HepG2 (cell line): Measurements from ENCODE around the gene APBB1IP. TPM values are rescaled to one million over a fixed set of nuclear protein-coding genes. Genes with fewer than 3 reads are reported as not detected.

Experiments
- ATAC-seq: fragments of 200-7000 bp; cut with Tn5 transposase; 3 replicates; pipeline ENCODE4 v1.9.1; 2020; ENCODE audit warnings: mild to moderate bottlenecking, moderate library complexity
- BruUV-seq: library from RNA; stranded (reverse); fragments of 400-500 nt; replicated peaks from 2 replicates; lab custom pipeline; 2021; lab: Mats Ljungman, UMichigan
- CTCF ChIA-PET: fragments of 300-600 bp; formaldehyde crosslinking; extraction: SDS; loops from one replicate; lab custom pipeline; 2021; ENCODE audit warnings: low total read pairs, inconsistent platforms, low intra/inter-chr PET ratio; lab: Yijun Ruan, JAX
- POLR2A ChIA-PET: fragments of 350-600 bp; sonication (Branson Sonifier 250); formaldehyde crosslinking; loops from one replicate; lab custom pipeline; 2020; ENCODE audit warnings: antibody characterized with exemption, inconsistent platforms; lab: Yijun Ruan, JAX
- DNase-seq: peaks from one replicate; pipeline ENCODE4 v3.0.0-alpha.2; 2015; ENCODE audit warnings: low spot score
- FAIRE-seq: peaks from 3 replicates; lab custom pipeline; 2011; peaks lifted over from hg19 to GRCh38; lab: Jason Lieb, UNC
- H2AFZ ChIP-seq: one replicate; pipeline ENCODE4 v1.6.1; 2011; ENCODE audit warnings: low read length, inconsistent platforms
- H3K27ac ChIP-seq: fragments of 300-600 bp; 3 replicates; pipeline ENCODE4 v1.8.0; 2011; ENCODE audit warnings: mixed run types, mild to moderate bottlenecking, mixed read lengths, low read length, inconsistent platforms; ENCODE audit not compliant: insufficient read depth; ENCODE audit errors: extremely low read length
- H3K27me3 ChIP-seq, 2 experiments: fragments of 200-600 bp in 1 of 2; 2 replicates in 1 of 2; 3 replicates in 1 of 2; pipeline versions ENCODE4 v1.6.0 to v1.8.0; 2011; ENCODE audit warnings: low read length in 2 of 2, mild to moderate bottlenecking in 2 of 2, moderate library complexity in 2 of 2, inconsistent platforms in 1 of 2; ENCODE audit not compliant: insufficient read depth in 2 of 2, control insufficient read depth in 1 of 2
- H3K36me3 ChIP-seq, 2 experiments: fragments of 200-600 bp in 1 of 2; replicated peaks in 1 of 2; 2 replicates in 1 of 2; 3 replicates in 1 of 2; pipeline versions ENCODE4 v1.5.1 to v1.8.0; 2011; ENCODE audit warnings: low read length in 2 of 2, inconsistent platforms in 1 of 2; ENCODE audit not compliant: insufficient read depth in 2 of 2, control insufficient read depth in 1 of 2
- H3K4me1 ChIP-seq: 2 replicates; pipeline ENCODE4 v1.5.1; 2012; ENCODE audit warnings: low read length, inconsistent platforms; ENCODE audit not compliant: insufficient read depth
- H3K4me2 ChIP-seq: 2 replicates; pipeline ENCODE4 v1.6.0; 2011; ENCODE audit warnings: low read depth, low read length, inconsistent platforms
- H3K4me3 ChIP-seq, 3 experiments: fragments of 200-600 bp in 1 of 3; sonication (generic), shearing (Covaris generic) in 1 of 3; replicated peaks in 1 of 3; 2 replicates each; pipeline ENCODE4 v1.5.1; 2011 to 2016; ENCODE audit warnings: low read length in 3 of 3, inconsistent platforms in 2 of 3, low read depth in 2 of 3, mild to moderate bottlenecking in 2 of 3, control low read depth in 1 of 3, mixed read lengths in 1 of 3; ENCODE audit not compliant: insufficient read depth in 1 of 3
- H3K79me2 ChIP-seq: one replicate; pipeline ENCODE4 v1.6.1; 2011; ENCODE audit warnings: low read length, inconsistent platforms; ENCODE audit not compliant: insufficient read depth
- H3K9ac ChIP-seq: 2 replicates; pipeline ENCODE4 v1.6.0; 2011; ENCODE audit warnings: mild to moderate bottlenecking, low read depth, low read length, inconsistent platforms; ENCODE audit not compliant: insufficient read depth
- H3K9me3 ChIP-seq: 2 replicates; pipeline ENCODE4 v1.5.1; 2012; ENCODE audit warnings: mild to moderate bottlenecking, low read length
- H4K20me1 ChIP-seq: 2 replicates; pipeline ENCODE4 v1.6.0; 2011; ENCODE audit warnings: inconsistent platforms, mild to moderate bottlenecking, low read length, moderate library complexity; ENCODE audit not compliant: insufficient read depth
- PLRG1 ChIP-seq: fragments of 450-650 bp; conservative IDR thresholded peaks from 2 replicates; pipeline ENCODE4 v1.6.1; 2016
- SOX5 ChIP-seq: IDR thresholded peaks from 2 replicates; pipeline ENCODE4 v1.6.1; 2016; ENCODE audit warnings: borderline replicate concordance
- SSRP1 ChIP-seq: IDR thresholded peaks from 2 replicates; pipeline ENCODE4 v1.6.1; 2016; ENCODE audit warnings: control low read depth
- ZHX1 ChIP-seq: sonication (generic); formaldehyde crosslinking; IDR thresholded peaks from 2 replicates; pipeline ENCODE4 v1.8.1; 2022; ENCODE audit warnings: low read depth, mild to moderate bottlenecking, missing genetic modification reagents
- ZNF34 ChIP-seq: sonication (generic); formaldehyde crosslinking; IDR thresholded peaks from 2 replicates; pipeline ENCODE4 v1.4.0; 2020; ENCODE audit warnings: mild to moderate bottlenecking, missing genetic modification reagents, borderline replicate concordance
- WGBS: methylation state at CpG from one replicate; pipeline ENCODE4 v1.1.6; 2017; ENCODE audit warnings: low lambda C conversion rate; 5-methylcytosine and 5-hydroxymethylcytosine counted together
- in situ Hi-C: cut with HindIII; loops from 2 replicates; pipeline ENCODE4 v1.10.0; 2017; ENCODE audit warnings: low pct_unique_long_range_greater_than_20kb; ENCODE audit not compliant: extremely low pct_ligation_motif_present
- intact Hi-C: fragments of 100-400 bp; cut with micrococcal nuclease; formaldehyde crosslinking; loops from one replicate; pipeline ENCODE4 v1.10.0; 2022; ENCODE audit not compliant: unreplicated experiment
- polyA plus RNA-seq, 8 experiments: library from polyadenylated mRNA; depleted of rRNA in 3 of 8; stranded (reverse) in 7 of 8; unstranded in 1 of 8; fragments of >200 nt; fragmentation: Illumina TruSeq in 4 of 8; extraction: Trizol in 4 of 8; gene quantifications; 2 replicates each; pipeline versions ENCODE4 v1.2.1 to v1.2.3, GENCODE V29; 2011 to 2016; ENCODE audit warnings: low read depth in 4 of 8, missing spikeins in 1 of 8, mixed read lengths in 1 of 8; ENCODE audit not compliant: insufficient read depth in 1 of 8
- total RNA-seq, 5 experiments: library from RNA; depleted of rRNA; stranded (reverse); fragments of >200 nt; fragmentation: Illumina TruSeq; extraction: Trizol; gene quantifications; 2 replicates each; pipeline ENCODE4 v1.2.3, GENCODE V29; 2016; ENCODE audit warnings: low read depth in 1 of 5
- TF ChIP-seq, protein P1 (sequence below): sonication (generic); formaldehyde crosslinking; conservative IDR thresholded peaks from 2 replicates; pipeline ENCODE4 v1.8.0; 2022; ENCODE audit warnings: low read depth, missing genetic modification reagents

APBB1IP gene
- total and polyA plus RNA-seq, 2 of the 13 experiments (the other 11 are each of a cell fraction or from before 2014, with no cell fraction given), result 0.08 TPM; not detected in 1

GRCh38 chr10:26389533-26389932 lies 48.6 kb upstream of the APBB1IP start:
- no peaks in the 10 kb centered on the region for H3K36me3 ChIP-seq
- H3K9ac ChIP-seq, result no peak overlapping the region
- ATAC-seq, result no peak

More at GRCh38 chr10:26389533-26389932, 48.6 kb upstream of the APBB1IP start:
- Histone ChIP-seq H3K4me2 (no peak overlapping the region), H3K4me1 (no peaks in the 10 kb centered on the region), H3K27me3 (peaks cover 1 to 3% of the 10 kb centered on the region in 2 experiments; a peak in 2 of 5 replicates), H3K79me2 (no peaks in the 10 kb centered on the region), H2AFZ (no peak overlapping the region), H3K27ac (no peak overlapping the region), H3K4me3 (no peak overlapping the region), H4K20me1 (no peaks in the 10 kb centered on the region), H3K9me3 (no peaks in the 10 kb centered on the region)
- POLR2A ChIA-PET, result no interaction called here
- BruUV-seq, result no TSS peak
- CTCF ChIA-PET, result no interaction called here
- intact Hi-C loops, result no loop called here
- DNase-seq, result no peak
- TF ChIP-seq ZNF34 (CRISPR knock-in tag) (no peak), PLRG1 (no peak), ZHX1 (CRISPR knock-in tag) (no peak), SSRP1 (no peak), SOX5 (no peak)
- TF ChIP-seq, protein P1, sequence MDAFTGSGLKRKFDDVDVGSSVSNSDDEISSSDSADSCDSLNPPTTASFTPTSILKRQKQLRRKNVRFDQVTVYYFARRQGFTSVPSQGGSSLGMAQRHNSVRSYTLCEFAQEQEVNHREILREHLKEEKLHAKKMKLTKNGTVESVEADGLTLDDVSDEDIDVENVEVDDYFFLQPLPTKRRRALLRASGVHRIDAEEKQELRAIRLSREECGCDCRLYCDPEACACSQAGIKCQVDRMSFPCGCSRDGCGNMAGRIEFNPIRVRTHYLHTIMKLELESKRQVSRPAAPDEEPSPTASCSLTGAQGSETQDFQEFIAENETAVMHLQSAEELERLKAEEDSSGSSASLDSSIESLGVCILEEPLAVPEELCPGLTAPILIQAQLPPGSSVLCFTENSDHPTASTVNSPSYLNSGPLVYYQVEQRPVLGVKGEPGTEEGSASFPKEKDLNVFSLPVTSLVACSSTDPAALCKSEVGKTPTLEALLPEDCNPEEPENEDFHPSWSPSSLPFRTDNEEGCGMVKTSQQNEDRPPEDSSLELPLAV (CRISPR knock-in tag), result no peak
- no peak for FAIRE-seq
- in situ Hi-C loops, result no loop called here
- WGBS, result 43% methylated on average over 3 of the region's 3 CpGs
